Activated CD8-positive, alpha-beta T cell treated with anti-CD3 and anti-CD28 coated beads, Interleukin-2, amount 10 ng/mL, durations not matched to agents 7 days and 5 days (primary cell): ENCODE measurements around the gene FMNL1. TPM values are rescaled to one million over a fixed set of nuclear protein-coding genes. Genes with fewer than 3 reads are reported as not detected.

Experiments used
- ATAC-seq: fragments of 150-1000 bp; cut with Tn5 transposase; one replicate; pipeline ENCODE4 v1.10.0; 2021; ENCODE audit warnings: moderate library complexity
- CTCF ChIA-PET: fragments of 350-600 bp; sonication (Branson Sonifier 250); formaldehyde crosslinking; loops from one replicate; lab custom pipeline; 2021; ENCODE audit warnings: antibody characterized with exemption; lab: Charles Lee
- POLR2A ChIA-PET: fragments of 350-600 bp; sonication (Branson Sonifier 250); formaldehyde crosslinking; loops from one replicate; lab custom pipeline; 2021; ENCODE audit warnings: antibody characterized with exemption; lab: Charles Lee
- DNase-seq: peaks from one replicate; pipeline ENCODE4 v3.0.0-alpha.2; 2020
- H3K27ac Mint-ChIP-seq: one replicate; pipeline ENCODE4 v1.8.0; 2021; ENCODE audit warnings: mild to moderate bottlenecking, mixed read lengths
- H3K27me3 Mint-ChIP-seq: one replicate; pipeline ENCODE4 v1.8.0; 2021; ENCODE audit warnings: low read depth, mixed read lengths
- H3K36me3 Mint-ChIP-seq: one replicate; pipeline ENCODE4 v1.8.0; 2021; ENCODE audit warnings: low read depth, mixed read lengths
- H3K4me1 Mint-ChIP-seq: one replicate; pipeline ENCODE4 v1.8.0; 2021; ENCODE audit warnings: low read depth, mixed read lengths
- H3K4me3 Mint-ChIP-seq: one replicate; pipeline ENCODE4 v1.8.0; 2021; ENCODE audit warnings: mild to moderate bottlenecking, mixed read lengths
- H3K9me3 Mint-ChIP-seq: one replicate; pipeline ENCODE4 v1.8.0; 2022; ENCODE audit warnings: mixed read lengths; ENCODE audit not compliant: insufficient read depth
- total RNA-seq, 2 experiments: library from RNA; stranded (reverse); gene quantifications; one replicate each; pipeline ENCODE4 v1.2.3, GENCODE V29; 2021

The FMNL1 gene
- total RNA-seq, 2 experiments from 2014 or later, result 375 to 395 TPM

DNA sequence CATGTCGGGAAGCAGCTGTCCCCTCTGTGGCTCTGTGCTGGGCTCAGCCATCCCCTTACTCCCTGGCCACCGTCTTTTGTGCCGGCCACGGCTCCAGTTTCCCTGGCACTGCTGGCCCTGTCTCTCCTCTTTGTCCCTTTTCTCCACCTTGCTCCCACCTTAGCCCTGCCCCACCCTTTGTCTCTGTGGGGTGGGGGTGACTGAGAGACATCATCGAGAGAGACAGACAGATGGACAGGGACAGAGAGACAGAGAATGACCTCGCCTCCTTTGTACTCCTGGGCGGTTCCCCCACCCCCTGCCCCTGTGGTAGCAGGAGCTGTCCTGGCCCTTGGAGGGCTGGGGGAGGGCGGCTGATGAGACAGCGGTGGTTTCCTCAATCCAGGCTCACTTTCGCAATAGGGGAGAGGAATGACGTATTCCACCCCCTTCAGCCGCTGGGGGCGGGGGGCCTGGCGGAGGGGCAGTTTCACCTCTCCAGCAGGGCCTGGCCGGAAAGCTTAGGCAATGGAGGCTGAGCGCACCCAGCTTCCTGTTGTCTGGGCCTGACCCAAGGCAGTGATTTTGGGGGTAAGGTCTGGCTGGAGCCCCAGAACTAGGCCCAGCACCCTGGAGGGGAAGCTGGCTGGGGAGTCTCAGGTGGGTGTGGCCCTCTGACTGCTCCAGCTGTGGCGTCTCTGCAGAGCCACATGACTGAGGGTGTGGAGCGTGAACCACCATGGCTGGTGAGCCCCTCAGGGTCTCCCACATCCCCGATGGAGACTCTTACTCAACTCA, 7.3 kb downstream of the FMNL1 start:
- POLR2A ChIA-PET, result interaction anchor here (0.6 to 6.5 kb wide), 11 partner anchors 8 to 258 kb away, joined by 3 to 97 read pairs (median 6); partner anchors contain the start of genes FMNL1, HEXIM1 and MAP3K14
- no peaks in the 10 kb centered on the region for H3K27me3 Mint-ChIP-seq

DNA sequence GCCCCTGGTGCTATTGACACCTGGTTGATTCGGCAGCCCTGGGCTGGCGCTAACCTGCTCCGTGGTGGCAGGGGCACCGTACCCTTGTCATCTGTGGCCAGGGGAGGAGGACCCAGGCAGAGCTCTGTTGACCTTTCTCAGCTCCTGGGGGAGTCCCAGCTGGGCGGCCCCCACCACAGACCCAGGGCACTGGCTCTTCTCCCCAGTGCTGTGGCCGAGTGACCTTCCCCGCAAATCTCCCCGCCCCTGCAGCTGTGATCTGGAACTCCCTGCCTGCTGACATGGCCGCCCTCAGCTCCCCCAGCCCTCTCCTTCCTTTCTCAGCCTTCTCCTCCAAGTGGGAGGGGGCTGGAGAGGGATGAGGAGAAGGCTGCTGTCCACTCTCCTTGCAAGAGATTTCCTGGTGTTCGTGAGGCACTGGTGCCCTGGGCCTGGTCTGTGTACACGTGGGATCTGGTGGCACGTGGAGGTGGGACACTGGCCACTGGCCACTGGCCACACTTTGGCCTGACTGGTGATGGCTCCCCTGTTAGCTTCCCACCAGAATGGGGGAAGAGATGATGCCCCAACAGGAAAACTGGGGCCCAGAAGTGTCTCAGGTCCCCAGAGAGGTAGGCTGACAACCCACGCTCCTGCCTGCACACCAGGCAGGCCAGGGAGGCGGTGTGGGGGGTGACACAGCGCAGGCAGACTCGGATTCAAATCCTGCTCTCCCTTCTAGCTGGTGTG, 8.2 kb downstream of the FMNL1 start:
- Mint-ChIP-seq H3K27ac (peak overlapping the region; percentile 94), H3K36me3 (peaks cover 66% of the 10 kb centered on the region), H3K4me3 (peak overlapping the region; percentile 100), H3K4me1 (peaks cover 95% of the 10 kb centered on the region), H3K9me3 (no peaks in the 10 kb centered on the region), H3K27me3 (no peaks in the 10 kb centered on the region)
- no peak for ATAC-seq
- CTCF ChIA-PET, result interaction anchor here (1.2 to 12.9 kb wide), 7 partner anchors 9 to 155 kb away, joined by 3 to 410 read pairs (median 24); partner anchors contain the start of genes ACBD4, FMNL1 and HEXIM1
- POLR2A ChIA-PET, result interaction anchor here (0.6 to 6.5 kb wide), 9 partner anchors 9 to 156 kb away, joined by 3 to 97 read pairs (median 7); partner anchors contain the start of genes FMNL1, HEXIM1 and MAP3K14
- no peak for DNase-seq

More for the DNA sequence above, 7.3 kb downstream of the FMNL1 start:
- peaks cover 70% of the 10 kb centered on the region for H3K36me3 Mint-ChIP-seq
- CTCF ChIA-PET, result interaction anchor here (0.8 to 12.9 kb wide), 8 partner anchors 8 to 156 kb away, joined by 3 to 410 read pairs (median 17); partner anchors contain the start of genes ACBD4, FMNL1 and HEXIM1
- ATAC-seq (peak; percentile 41), DNase-seq (peak; percentile 83)
- H3K4me1 Mint-ChIP-seq, result peaks cover 93% of the 10 kb centered on the region
- peak overlapping the region; percentile 94 for H3K27ac Mint-ChIP-seq
- peak overlapping the region; percentile 100 for H3K4me3 Mint-ChIP-seq
- H3K9me3 Mint-ChIP-seq, result no peaks in the 10 kb centered on the region

GRCh38 chr17:45230410-45230786, 8.7 kb downstream of the FMNL1 start:
- Mint-ChIP-seq H3K27ac (peak overlapping the region; percentile 94), H3K4me1 (peaks cover 95% of the 10 kb centered on the region), H3K9me3 (no peaks in the 10 kb centered on the region), H3K4me3 (no peak overlapping the region), H3K36me3 (peaks cover 66% of the 10 kb centered on the region), H3K27me3 (no peaks in the 10 kb centered on the region)
- no peak for DNase-seq
- no peak for ATAC-seq
- ChIA-PET POLR2A (interaction anchor here (3.5 to 6.5 kb wide), 3 partner anchors 9 to 81 kb away, joined by 43 to 97 read pairs (median 48); partner anchors contain the start of genes FMNL1 and HEXIM1), CTCF (interaction anchor here (0.8 to 12.9 kb wide), 4 partner anchors 11 to 95 kb away, joined by 3 to 410 read pairs (median 30); partner anchors contain the start of genes ACBD4 and FMNL1)

DNA sequence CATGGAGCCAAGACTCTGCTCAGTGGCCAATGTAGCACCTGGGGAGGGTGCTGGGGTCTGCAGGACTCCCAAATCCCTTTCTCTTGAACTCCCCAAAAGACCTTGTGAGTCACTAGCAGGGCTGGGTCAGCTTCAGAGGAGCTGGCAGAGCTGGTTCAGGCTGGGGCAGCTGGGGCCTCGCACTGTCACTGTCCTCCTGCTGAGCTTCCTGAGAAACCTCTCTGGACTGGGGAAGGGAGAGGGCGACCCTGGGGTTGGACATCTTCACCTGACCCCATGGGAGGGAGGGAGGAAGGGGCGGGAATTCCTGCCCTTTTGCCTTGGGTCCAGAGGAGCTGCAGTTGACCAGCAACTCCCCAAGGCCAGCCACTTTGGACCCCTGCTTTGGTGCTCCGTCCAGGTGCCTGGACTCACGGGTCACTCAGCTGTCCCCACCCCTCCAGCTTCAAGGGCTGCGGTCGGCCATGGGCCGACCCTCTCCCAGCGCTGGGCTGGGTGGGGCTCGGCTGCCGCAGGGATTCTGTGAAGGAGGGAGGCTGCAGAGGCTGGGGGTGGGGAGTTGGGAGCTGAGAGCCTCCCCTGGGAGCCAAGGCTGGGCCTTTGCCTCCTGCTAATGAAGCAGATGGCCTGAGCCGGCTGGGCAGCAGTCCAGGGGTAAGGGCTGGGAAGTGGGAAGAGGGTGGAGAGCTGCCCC, 9.2 kb downstream of the FMNL1 start:
- DNase-seq, result no peak
- Mint-ChIP-seq H3K9me3 (no peaks in the 10 kb centered on the region), H3K36me3 (peaks cover 66% of the 10 kb centered on the region), H3K4me1 (peaks cover 95% of the 10 kb centered on the region), H3K4me3 (no peak overlapping the region), H3K27me3 (no peaks in the 10 kb centered on the region), H3K27ac (peak overlapping the region; percentile 94)
- ChIA-PET POLR2A (interaction anchor here (1.4 to 6.5 kb wide), 4 partner anchors 10 to 81 kb away, joined by 3 to 97 read pairs (median 28); partner anchors contain the start of genes FMNL1 and HEXIM1), CTCF (interaction anchor here (0.6 to 12.9 kb wide), 8 partner anchors 11 to 753 kb away, joined by 3 to 410 read pairs (median 4); partner anchors contain the start of genes ACBD4 and FMNL1)
- no peak for ATAC-seq

GRCh38 chr17:45231481-45232116, 9.9 kb downstream of the FMNL1 start:
- ChIA-PET CTCF (interaction anchor here (0.6 to 12.9 kb wide), 9 partner anchors 12 to 754 kb away, joined by 3 to 410 read pairs (median 4); partner anchors contain the start of gene FMNL1), POLR2A (interaction anchor here (0.8 to 6.5 kb wide), 6 partner anchors 10 to 82 kb away, joined by 3 to 97 read pairs (median 5); partner anchors contain the start of genes FMNL1 and HEXIM1)
- Mint-ChIP-seq H3K27me3 (no peaks in the 10 kb centered on the region), H3K4me1 (peaks cover 91% of the 10 kb centered on the region), H3K4me3 (peak overlapping the region; percentile 25), H3K9me3 (no peaks in the 10 kb centered on the region), H3K27ac (peak overlapping the region; percentile 79), H3K36me3 (peaks cover 64% of the 10 kb centered on the region)
- no peak for ATAC-seq
- peak; percentile 35 for DNase-seq

DNA sequence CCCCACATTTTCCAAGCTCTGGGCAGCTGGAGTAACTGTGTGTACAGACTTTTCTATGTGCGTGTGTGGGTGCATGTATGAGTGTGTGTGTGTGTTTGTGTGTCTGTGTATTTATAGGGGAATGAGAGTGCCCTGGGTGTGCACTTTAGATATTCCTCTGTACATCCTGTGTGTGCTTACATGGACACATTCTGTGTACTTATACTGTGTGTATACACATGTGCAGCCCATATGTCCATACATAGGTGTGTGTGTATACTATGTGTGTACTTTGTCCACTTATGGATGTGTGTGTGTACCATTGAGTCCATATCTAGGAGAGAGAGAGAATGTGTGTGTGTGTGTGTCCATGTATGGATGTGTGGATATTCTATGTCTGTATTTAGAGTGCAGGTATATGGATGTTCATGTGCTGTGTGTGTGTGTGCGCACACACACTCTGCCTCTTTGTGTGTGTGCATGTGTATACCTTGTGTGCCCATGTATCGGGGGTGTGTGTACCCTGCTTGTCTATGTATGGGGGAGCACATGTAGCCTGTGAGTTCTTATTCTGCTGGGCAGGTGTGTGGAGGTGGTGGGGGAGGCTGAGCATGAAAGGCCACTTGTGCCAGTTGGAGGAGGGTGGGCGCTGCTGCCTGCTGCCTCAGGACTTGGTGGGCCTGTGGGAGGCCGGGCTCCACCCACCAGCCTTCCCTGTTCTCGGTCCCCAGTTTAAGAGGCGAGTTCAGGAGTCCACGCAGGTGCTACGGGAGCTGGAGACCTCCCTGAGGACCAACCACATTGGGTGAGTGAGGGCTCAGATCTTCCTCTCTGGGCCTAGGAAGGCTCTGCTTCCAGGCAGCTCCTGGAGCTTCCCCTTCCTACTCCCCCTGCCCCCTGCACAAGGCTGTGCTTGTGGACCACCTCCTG, 11.1 kb downstream of the FMNL1 start:
- no peak for DNase-seq
- Mint-ChIP-seq H3K27me3 (no peaks in the 10 kb centered on the region), H3K36me3 (peaks cover 64% of the 10 kb centered on the region), H3K4me3 (no peak overlapping the region), H3K4me1 (peaks cover 79% of the 10 kb centered on the region), H3K9me3 (no peaks in the 10 kb centered on the region), H3K27ac (peak overlapping the region; percentile 79)
- ChIA-PET CTCF (interaction anchor here (0.6 to 12.9 kb wide), 10 partner anchors 13 to 152 kb away, joined by 3 to 410 read pairs (median 4); partner anchors contain the start of genes ACBD4, FMNL1 and HEXIM1), POLR2A (interaction anchor here (0.6 to 6.5 kb wide), 6 partner anchors 8 to 141 kb away, joined by 3 to 97 read pairs (median 4); partner anchors contain the start of gene FMNL1)
- ATAC-seq, result no peak

DNA sequence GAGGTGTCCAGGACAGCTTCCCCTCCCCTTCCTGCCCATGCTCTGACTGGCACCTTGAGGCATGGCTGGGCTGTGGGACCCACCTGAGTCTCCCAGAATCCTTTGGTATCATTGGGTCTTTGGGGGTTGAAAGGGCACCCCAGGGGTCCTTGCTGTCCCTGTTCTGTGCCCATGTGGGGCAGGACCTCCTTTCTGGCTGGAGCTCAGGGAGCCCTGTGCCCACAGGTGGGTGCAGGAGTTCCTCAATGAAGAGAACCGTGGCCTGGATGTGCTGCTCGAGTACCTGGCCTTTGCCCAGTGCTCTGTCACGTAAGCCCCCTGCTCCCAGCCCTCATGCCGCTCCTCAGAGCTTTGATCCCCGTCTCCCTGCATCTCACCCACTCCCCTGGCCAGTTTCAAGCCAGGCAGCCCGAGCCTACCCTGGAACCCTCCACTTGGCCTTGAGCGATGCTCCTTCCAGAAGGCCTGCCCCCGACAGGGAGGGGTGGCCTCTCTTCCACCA, 11.8 kb downstream of the FMNL1 start:
- no peak for ATAC-seq
- ChIA-PET CTCF (interaction anchor here (0.9 to 12.9 kb wide), 4 partner anchors 14 to 98 kb away, joined by 3 to 410 read pairs (median 22); partner anchors contain the start of genes ACBD4, FMNL1 and HEXIM1), POLR2A (interaction anchor here (0.8 to 6.5 kb wide), 3 partner anchors 12 to 15 kb away, joined by 4 to 97 read pairs (median 7); partner anchors contain the start of gene FMNL1)
- Mint-ChIP-seq H3K27me3 (no peaks in the 10 kb centered on the region), H3K27ac (peak overlapping the region; percentile 79), H3K9me3 (no peaks in the 10 kb centered on the region), H3K4me1 (peaks cover 77% of the 10 kb centered on the region), H3K36me3 (peaks cover 65% of the 10 kb centered on the region), H3K4me3 (no peak overlapping the region)
- DNase-seq, result no peak

DNA sequence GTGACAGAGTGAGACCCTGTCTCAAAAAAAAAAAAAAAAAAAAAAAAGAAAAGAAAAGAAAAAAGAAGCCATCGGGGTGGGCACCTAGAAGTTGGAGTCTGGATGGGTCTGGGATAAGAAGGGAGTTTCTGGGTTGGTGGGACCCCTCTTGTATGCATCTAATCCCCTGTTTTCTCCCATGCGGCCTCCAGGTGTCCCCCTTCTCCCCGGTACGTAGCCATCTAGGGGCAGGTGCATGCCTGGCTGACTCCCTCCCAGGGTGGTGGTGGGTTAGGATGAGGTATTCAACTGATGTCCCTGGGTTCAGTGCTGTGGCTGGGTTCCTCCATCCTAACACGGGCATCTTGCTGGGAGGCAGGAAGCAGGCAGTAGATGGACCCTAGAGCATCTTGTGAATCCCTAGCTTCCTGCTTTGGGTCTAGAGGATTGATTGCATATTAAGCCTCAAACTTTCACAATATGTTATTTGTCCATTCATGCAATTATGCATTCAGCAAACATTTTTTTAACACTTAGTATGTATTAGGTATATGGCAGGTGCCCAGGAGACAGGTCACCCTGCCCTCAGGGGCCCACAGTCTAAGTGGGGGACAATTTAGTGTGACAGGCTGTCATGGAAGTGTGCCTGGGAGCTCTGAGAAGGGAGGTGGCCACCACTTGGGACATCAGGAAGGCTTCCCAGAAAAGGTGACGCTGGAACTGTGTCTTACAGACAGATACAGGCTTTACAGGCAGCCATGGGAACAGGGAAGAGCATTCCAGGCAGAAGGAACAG, 13.1 kb downstream of the FMNL1 start:
- POLR2A ChIA-PET, result interaction anchor here (0.6 to 2.5 kb wide), 8 partner anchors 9 to 175 kb away, joined by 3 to 16 read pairs (median 8); partner anchors contain the start of gene FMNL1
- Mint-ChIP-seq H3K36me3 (peaks cover 75% of the 10 kb centered on the region), H3K4me3 (no peak overlapping the region), H3K27me3 (no peaks in the 10 kb centered on the region), H3K4me1 (peaks cover 70% of the 10 kb centered on the region), H3K9me3 (no peaks in the 10 kb centered on the region), H3K27ac (peak overlapping the region; percentile 47)
- DNase-seq (peak; percentile 62), ATAC-seq (peak; percentile 62)
- CTCF ChIA-PET, result interaction anchor here (0.6 to 12.9 kb wide), 18 partner anchors 7 to 150 kb away, joined by 3 to 410 read pairs (median 10); partner anchors contain the start of genes ACBD4, FMNL1 and MAP3K14
